ENCODE results near the gene TAOK3.
"Not testable (repeated sequence)": the region's sequence is repeated elsewhere in the genome, so short reads cannot be mapped to it uniquely, and the experiment has no call there.

Gene TAOK3

GRCh38 chr12:118188690-118189371 lies 183.9 kb downstream of the TAOK3 start:
- no peak for DNase-seq

DNA sequence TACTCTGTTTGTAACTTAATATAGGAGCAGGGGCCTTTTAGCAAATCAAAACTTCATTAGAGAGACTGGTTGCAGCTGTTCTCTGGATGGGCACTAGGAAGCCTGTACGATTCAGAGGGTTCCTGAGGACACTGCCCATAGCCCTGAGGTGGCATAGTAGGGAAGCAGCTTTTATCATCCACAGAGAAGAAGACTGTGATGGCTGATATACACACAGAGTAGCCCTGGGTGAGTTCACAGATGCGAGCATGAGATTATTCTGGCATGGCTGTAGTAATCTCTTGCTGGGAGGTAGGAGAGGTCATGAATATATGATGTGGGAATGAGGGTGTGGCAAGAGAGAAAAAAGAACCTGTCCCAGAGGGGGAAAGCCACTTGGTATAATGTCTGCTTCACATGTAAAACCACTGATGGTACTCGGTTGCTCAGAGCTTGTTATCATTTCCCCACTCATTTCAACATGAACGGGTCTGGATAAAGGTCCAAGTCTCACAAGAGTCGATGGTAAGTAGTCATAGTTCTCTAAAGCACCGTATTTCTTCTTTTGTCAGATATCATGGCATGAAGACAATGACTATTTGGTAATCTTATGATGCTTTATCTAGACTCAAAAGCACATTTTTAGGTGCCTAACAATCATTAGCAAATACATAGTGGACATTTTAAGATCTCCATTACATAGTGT lies 184.8 kb downstream of the TAOK3 start:
- DNase-seq, result no peak

GRCh38 chr12:118185602-118186397 lies 186.9 kb downstream of the TAOK3 start:
- DNase-seq, result no peak

DNA sequence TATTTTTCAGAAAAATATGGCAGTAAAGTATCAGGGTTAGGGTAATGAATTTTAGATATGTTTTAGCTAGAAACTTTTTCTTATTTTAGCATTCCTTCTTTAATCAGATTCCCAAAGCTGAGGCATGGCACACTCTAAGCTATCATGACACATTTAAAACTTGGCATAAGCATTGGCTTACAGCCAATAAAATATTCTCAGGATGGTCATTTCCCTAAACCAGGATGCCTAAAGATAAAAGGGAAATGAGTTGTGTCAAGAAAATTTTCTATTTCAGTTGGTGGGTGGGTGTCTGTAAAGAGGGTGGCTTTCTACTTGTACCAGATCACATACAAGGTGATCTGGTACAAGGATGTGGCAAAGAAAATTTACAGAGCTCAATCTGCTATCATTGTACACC lies 189.0 kb downstream of the TAOK3 start:
- DNase-seq, result no peak

DNA sequence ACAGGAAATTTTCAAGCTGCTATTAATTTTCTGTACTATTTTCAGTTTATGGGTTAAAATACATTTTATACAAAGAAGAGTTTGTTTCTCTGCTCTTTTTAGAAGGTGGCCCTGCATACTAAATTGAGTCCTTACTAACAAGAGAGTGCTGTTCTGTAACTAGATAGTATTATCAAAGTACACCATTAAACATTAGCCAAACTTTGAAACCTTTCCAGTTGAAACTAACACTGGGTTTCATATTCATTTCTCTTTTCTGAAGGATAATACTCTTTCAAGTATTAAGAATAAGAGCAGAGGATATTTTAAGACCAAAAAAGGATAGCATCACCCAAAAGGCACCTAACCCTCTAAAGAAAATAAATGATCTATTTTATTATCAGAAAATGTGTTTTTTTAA lies 189.6 kb downstream of the TAOK3 start:
- no peak for DNase-seq

DNA sequence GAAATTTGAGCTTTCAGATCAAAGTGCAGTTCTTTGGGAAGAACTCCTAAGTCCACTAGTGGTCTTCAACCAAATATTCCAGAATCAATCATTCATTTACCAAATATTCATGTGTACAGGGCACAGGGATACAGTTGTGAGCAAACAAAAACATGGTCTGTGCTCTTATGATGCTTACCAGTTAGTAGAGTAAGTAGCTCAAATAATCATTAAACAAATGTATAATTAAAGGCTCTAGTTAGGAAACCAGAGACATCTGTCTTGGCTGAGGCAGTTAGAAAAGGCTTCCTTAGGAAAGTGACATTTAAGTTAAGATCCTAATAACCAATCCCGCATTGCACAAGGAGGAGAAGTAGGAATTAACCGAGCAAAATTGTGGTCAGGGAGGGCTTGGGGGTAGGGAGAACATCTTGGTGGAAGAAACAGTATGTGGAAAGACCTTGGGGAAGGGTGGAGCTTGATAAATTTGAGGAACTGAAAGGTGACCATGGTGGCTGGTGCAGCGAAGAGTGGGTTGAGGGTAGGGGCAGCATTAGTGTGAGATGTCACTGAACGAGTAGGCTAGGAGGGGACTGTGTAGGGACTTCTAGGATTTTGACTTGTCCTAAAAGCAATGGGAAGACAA lies 196.8 kb downstream of the TAOK3 start:
- DNase-seq, result no peak

DNA sequence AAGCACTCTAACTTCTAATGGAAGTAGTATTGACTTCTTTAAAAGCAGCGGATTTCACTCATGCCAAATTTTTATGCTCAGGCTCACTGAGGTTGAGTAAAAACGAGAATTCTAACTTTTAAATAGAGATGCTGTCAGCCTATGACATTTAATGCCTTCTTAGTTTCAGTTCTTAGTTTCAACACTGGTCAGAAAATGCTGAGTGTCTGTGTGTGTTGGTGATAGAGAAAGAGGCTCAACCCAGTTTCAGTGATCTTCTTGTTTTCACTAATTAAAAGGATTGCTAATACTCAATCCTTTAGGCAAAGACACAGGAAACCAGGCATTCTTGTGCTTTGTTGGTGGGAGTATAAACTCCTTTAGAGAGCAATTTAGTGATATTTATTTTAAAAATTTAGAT lies 205.8 kb downstream of the TAOK3 start:
- DNase-seq, result no peak

GRCh38 chr12:118164798-118165486 lies 207.8 kb downstream of the TAOK3 start:
- DNase-seq, result no peak

DNA sequence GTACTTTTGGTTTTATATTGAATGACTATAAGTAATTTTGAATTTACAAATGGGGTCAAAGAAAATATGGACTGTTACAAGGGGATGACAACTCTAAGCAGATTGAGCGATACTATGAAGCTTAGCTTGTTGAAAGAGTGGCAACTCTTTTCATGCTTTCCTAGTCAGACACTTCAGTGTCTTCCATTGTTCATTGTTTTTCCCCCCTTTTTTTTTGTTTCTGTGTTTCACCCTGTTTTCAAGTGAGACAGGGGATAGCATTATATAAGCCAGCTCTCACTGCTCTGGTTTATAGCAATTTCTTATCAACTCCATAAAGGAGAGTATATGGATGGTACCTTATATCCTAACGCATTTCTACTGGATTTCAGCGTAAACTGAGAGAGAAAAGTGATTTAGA lies 212.2 kb downstream of the TAOK3 start:
- DNase-seq, result no peak

- DNase-seq, result no peak
Measured at GRCh38 chr12:118151755-118152154, 221.0 kb downstream of the TAOK3 start.

DNA sequence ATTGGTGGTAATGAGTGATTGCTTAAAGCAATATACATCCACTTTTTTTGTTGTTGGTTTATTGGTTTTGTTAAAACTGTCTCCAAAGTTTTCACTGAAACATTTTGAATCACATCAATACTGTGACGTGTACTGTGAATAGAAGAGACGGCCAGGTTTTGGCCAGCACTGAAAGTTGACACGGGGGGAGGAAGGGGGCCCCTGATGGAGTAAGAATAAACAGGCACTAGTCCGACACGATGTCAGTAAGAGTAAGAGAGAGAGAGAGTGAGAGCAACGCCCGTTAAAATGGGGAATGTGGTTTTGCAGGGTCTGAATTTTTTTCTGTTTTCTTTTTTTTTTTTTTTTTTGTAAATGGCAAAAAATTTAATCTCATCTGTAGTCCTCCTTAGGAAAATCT lies 222.1 kb downstream of the TAOK3 start:
- DNase-seq, result no peak

GRCh38 chr12:118148287-118148686 lies 224.4 kb downstream of the TAOK3 start:
- no peak for DNase-seq

- no peak for DNase-seq
Measured at GRCh38 chr12:118145798-118146156, 226.9 kb downstream of the TAOK3 start.

GRCh38 chr12:118145113-118145797 lies 227.5 kb downstream of the TAOK3 start:
- DNase-seq, result no peak

DNA sequence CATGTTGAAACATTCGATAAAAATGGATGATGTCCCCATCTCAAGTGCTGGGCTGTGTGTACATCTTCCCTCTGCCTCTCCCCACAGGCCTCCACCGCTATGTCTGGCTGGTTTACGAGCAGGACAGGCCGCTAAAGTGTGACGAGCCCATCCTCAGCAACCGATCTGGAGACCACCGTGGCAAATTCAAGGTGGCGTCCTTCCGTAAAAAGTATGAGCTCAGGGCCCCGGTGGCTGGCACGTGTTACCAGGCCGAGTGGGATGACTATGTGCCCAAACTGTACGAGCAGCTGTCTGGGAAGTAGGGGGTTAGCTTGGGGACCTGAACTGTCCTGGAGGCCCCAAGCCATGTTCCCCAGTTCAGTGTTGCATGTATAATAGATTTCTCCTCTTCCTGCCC lies 228.2 kb downstream of the TAOK3 start:
- no peak for DNase-seq

DNA sequence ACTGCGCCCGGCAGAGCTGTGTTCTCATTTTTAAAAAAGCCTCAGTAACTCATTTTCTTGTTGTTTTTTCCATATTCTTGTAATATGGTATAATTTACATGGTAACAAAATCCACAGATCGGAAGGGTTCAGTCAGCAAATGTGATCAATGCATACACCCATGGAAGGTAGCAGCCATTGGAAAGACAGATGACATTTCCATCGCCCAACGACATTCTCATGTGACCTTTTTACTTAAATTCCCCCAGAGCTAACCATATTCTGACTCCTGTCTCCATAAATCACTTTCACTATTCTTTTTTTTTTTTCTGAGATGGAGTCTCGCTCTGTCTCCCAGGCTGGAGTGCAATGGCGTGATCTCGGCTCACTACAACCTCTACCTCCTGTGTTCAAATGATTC lies 231.9 kb downstream of the TAOK3 start:
- no peak for DNase-seq

GRCh38 chr12:118137148-118137678 lies 235.5 kb downstream of the TAOK3 start:
- DNase-seq, result no peak

DNA sequence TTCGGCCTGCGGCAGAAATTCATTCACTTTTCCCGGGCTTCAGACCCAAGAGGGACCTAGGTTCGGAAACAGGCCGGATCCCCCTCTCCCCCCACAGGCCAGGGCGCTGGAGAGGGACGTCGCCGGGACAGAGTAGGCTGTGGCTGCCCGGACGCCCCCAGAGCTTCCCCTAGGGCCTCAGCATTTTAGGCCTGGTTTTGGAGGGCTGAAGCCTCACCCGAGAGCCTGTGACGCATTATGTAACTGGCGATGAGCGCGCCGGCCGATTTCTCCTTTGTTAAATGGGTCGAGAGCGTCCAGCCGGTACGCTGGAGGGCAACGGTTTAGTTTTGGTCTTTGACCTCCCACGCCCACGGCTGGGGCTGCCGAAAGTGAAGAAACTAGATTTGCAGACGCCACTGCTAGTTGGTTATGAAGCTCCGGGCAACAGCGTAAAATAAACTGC lies 236.1 kb downstream of the TAOK3 start:
- DNase-seq, result peak; percentile 65

GRCh38 chr12:118135788-118136558 lies 236.7 kb downstream of the TAOK3 start, which contains the start of gene PEBP1:
Gene PEBP1, plus strand, starts transcription at chr12:118136124. Its CDS starts 86 bp downstream, at chr12:118136210.
- peak; percentile 97 for DNase-seq

- not testable (repeated sequence) for DNase-seq
Measured at GRCh38 chr12:118129436-118129835, 243.3 kb downstream of the TAOK3 start.

- DNase-seq, result no peak
Measured at GRCh38 chr12:118127867-118128266, 244.8 kb downstream of the TAOK3 start.
